RWPE1 (cell line): ENCODE measurements around the gene EGR1.
A peak's percentile ranks its signal among the peaks of the same experiment; 100 is the strongest.
"Not testable (repeated sequence)": the region's sequence is repeated elsewhere in the genome, so short reads cannot be mapped to it uniquely, and the experiment has no call there.

Experiments
- CTCF ChIA-PET: fragments of 350-600 bp; sonication (Branson Sonifier 250); formaldehyde crosslinking; extraction: SDS; loops from one replicate; lab custom pipeline; 2021; lab: Yijun Ruan, JAX
- POLR2A ChIA-PET: fragments of 400-600 bp; formaldehyde crosslinking; extraction: SDS; loops from one replicate; lab custom pipeline; 2020; ENCODE audit warnings: antibody characterized with exemption; ENCODE audit not compliant: low non-redundant PET; lab: Yijun Ruan, JAX
- DNase-seq: peaks from one replicate; pipeline ENCODE4 v3.0.0; 2012; ENCODE audit warnings: low spot score
- H3K27ac ChIP-seq: fragments of 450-650 bp; 2 replicates; pipeline ENCODE4 v1.5.1; 2017
- TF ChIP-seq, protein P1 (sequence below): fragments of 450-650 bp; conservative IDR thresholded peaks from 2 replicates; pipeline ENCODE4 v1.5.1; 2017; ENCODE audit warnings: low read depth, mild to moderate bottlenecking

The EGR1 gene

GRCh38 chr5:138502521-138502920, 37.2 kb downstream of the EGR1 start:
- POLR2A ChIA-PET, result interaction anchor here (0.7 to 2.7 kb wide), 5 partner anchors 10 to 54 kb away, joined by 3 to 24 read pairs (median 6); partner anchors contain the start of gene EGR1
- CTCF ChIA-PET, result interaction anchor here (0.6 to 3.6 kb wide), 11 partner anchors 10 to 1263 kb away, joined by 3 to 58 read pairs (median 3); partner anchors contain the start of genes EGR1 and REEP2
- no peak for DNase-seq
- H3K27ac ChIP-seq, result peak overlapping the region; percentile 59
- TF ChIP-seq, protein P1, sequence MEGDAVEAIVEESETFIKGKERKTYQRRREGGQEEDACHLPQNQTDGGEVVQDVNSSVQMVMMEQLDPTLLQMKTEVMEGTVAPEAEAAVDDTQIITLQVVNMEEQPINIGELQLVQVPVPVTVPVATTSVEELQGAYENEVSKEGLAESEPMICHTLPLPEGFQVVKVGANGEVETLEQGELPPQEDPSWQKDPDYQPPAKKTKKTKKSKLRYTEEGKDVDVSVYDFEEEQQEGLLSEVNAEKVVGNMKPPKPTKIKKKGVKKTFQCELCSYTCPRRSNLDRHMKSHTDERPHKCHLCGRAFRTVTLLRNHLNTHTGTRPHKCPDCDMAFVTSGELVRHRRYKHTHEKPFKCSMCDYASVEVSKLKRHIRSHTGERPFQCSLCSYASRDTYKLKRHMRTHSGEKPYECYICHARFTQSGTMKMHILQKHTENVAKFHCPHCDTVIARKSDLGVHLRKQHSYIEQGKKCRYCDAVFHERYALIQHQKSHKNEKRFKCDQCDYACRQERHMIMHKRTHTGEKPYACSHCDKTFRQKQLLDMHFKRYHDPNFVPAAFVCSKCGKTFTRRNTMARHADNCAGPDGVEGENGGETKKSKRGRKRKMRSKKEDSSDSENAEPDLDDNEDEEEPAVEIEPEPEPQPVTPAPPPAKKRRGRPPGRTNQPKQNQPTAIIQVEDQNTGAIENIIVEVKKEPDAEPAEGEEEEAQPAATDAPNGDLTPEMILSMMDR, result no peak

- CTCF ChIA-PET, result interaction anchor here (0.7 to 3.6 kb wide), 27 partner anchors 10 to 1442 kb away, joined by 3 to 58 read pairs (median 4); partner anchors contain the start of genes EGR1 and REEP2
Observed at GRCh38 chr5:138503487-138504270, 38.4 kb downstream of the EGR1 start.

GRCh38 chr5:138504799-138505198, 39.5 kb downstream of the EGR1 start:
- CTCF ChIA-PET, result interaction anchor here (0.5 to 3.6 kb wide), 10 partner anchors 14 to 1443 kb away, joined by 3 to 58 read pairs (median 4); partner anchors contain the start of gene EGR1
- peak; percentile 96 for DNase-seq
- H3K27ac ChIP-seq, result peak overlapping the region; percentile 91
- POLR2A ChIA-PET, result interaction anchor here (0.5 to 2.7 kb wide), 6 partner anchors 22 to 833 kb away, joined by 3 to 24 read pairs (median 4); partner anchors contain the start of genes EGR1 and ETF1
- TF ChIP-seq, protein P1, result no peak

More at GRCh38 chr5:138503487-138504270, 38.4 kb downstream of the EGR1 start:
- POLR2A ChIA-PET, result interaction anchor here (0.7 to 2.7 kb wide), 6 partner anchors 11 to 55 kb away, joined by 3 to 24 read pairs (median 4); partner anchors contain the start of genes EGR1 and ETF1
- peak; percentile 86 for DNase-seq
- peak overlapping the region; percentile 91 for H3K27ac ChIP-seq
- TF ChIP-seq, protein P1, result peak; percentile 90

- TF ChIP-seq, protein P1, result no peak
- peak overlapping the region; percentile 36; the same call in 1 of the 2 replicates for H3K27ac ChIP-seq
- DNase-seq, result no peak
- ChIA-PET CTCF (no interaction called here), POLR2A (interaction anchor here (1.2 kb wide), 1 partner anchor 37 kb away, joined by 5 read pairs; the partner anchor contains the start of gene ETF1)
Observed at GRCh38 chr5:138506370-138507306, 41.4 kb downstream of the EGR1 start.

- POLR2A ChIA-PET, result interaction anchor here (1.2 kb wide), 1 partner anchor 36 kb away, joined by 5 read pairs; the partner anchor contains the start of gene ETF1
- H3K27ac ChIP-seq, DNase-seq: not testable (repeated sequence)
- CTCF ChIA-PET, result interaction anchor here (1.2 kb wide), 1 partner anchor 17 kb away, joined by 3 read pairs; no protein-coding TSS in a partner anchor
Observed at GRCh38 chr5:138507485-138507884, 42.2 kb downstream of the EGR1 start.

DNA sequence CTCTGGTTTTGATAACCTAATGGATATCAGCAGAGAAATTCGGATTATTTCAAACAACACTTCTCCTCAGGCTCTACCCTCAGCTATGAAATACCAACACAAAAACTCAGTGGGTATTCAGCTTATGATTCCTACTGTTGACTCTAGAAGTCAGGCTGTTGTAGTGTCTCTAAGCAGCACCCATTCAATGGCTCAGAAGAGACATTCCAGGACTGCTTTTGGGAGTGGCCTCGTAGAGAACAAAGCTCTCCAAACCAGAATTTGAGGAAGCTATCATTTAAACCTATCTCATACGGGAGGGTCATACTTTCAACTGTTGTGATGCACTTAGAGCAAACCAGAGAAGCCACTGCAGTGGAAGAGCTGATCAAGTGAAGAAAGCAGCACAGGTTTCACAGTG, 43.7 kb downstream of the EGR1 start:
- no peak for DNase-seq
- no peak overlapping the region for H3K27ac ChIP-seq
- ChIA-PET CTCF (no interaction called here), POLR2A (no interaction called here)
- TF ChIP-seq, protein P1, result no peak
